Activated T-cell treated with anti-CD3 and anti-CD28 coated beads for 4 hours (primary cell): Measurements from ENCODE around the gene UGP2.
"Not testable (repeated sequence)": the region's sequence is repeated elsewhere in the genome, so short reads cannot be mapped to it uniquely, and the experiment has no call there.

Experiments used
- DNase-seq: peaks from one replicate; pipeline ENCODE4 v3.0.0-alpha.2; 2020

Gene UGP2

GRCh38 chr2:63841254-63842022 is at the start of gene UGP2:
Gene UGP2, plus strand, starts transcription at chr2:63841896. Its CDS starts 290 bp downstream, at chr2:63842186.
- DNase-seq, result peak; percentile 65

DNA sequence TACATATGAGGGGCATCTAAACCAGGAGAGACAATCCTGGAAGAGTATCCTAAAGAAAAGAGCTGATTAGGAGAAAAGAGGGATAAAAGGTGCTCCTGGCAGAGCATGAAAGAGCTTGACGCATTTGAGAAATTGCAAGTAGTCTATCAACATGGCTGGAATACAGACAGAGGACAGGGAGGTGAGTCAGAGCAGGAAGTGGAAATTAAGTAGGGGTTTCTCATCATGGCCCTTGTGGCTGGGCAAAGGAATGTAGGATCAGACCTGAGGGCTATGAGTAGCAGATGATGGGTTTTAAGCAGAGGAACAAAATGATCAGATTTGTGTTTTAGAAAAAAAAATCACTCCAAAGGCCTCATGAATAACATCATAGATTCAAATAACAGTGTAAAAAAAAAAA is 49.2 kb upstream of the UGP2 start:
- no peak for DNase-seq

DNA sequence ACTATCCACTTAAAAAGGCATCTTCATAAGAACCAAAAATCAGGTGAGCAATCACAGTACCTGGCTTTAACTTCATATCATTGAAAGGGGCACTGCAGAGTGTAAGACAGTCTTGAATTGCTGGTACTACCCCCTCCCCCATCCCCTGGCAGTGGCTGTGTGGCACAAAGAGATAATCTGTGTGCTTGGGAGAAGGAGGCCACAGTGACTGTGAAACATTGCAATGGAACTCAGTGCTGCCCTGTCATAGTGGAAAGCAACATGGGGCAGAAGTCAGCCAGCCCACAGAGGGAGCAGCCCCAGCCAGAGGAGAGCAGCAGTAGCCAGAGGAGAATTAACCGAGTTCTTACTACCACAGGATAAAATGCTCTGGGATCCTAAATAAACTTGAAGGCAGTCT is 45.3 kb upstream of the UGP2 start:
- DNase-seq, result no peak

GRCh38 chr2:63796796-63797195 is 44.9 kb upstream of the UGP2 start:
- no peak for DNase-seq

- DNase-seq, result no peak
These were observed 40.2 kb upstream of the UGP2 start for GRCh38 chr2:63801455-63801854.

GRCh38 chr2:63805412-63805811 is 36.3 kb upstream of the UGP2 start:
- no peak for DNase-seq

DNA sequence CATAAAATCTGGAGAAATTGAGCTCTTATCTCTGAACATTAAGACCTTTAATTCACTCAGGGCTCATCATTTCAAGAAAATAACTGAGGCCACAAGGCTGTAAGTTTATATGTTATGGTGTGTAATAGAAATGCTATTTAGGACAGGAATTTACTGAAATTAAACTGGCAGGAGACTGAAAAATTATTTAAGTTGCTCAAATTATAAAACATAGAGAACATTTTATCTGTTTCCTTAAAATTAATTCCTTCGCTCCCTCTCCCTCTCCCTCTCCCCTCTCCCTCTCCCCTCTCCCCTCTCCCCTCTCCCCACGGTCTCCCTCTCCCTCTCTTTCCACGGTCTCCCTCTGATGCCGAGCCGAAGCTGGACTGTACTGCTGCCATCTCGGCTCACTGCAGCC is 33.7 kb upstream of the UGP2 start:
- not testable (repeated sequence) for DNase-seq

DNA sequence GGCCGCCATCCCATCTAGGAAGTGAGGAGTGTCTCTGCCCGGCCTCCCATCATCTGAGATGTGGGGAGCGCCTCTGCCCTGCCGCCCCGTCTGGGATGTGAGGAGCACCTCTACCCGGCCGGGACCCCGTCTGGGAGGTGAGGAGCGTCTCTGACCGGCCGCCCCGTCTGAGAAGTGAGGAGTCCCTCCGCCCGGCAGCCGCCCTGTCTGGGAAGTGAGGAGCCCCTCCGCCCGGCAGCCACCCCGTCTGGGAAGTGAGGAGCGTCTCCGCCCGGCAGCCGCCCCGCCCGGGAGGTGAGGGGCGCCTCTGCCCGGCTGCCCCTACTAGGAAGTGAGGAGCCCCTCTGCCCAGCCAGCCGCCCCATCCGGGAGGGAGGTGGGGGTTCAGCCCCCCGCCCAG is 32.8 kb upstream of the UGP2 start:
- DNase-seq, result not testable (repeated sequence)

GRCh38 chr2:63811063-63811462 is 30.6 kb upstream of the UGP2 start:
- DNase-seq, result no peak

- DNase-seq, result not testable (repeated sequence)
These were observed 29.8 kb upstream of the UGP2 start for GRCh38 chr2:63811870-63812269.

DNA sequence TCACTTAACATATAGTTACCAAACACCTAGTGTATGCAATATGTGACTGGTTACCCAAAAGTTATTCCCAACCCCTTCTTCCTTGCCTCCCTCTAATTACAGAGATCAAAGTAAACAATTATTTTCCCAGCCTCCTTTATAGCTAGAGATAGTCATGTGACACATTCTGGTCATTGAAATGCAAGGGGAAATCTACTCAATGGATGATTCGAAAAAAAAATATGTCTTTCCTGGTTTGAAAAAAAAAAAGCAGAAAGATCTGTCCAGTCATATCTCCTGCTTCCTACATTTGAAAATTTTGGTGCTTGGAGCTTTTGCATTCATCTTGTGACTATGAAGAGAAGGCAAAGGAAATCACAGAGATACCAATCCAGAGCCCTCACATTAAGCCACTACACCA is 27.6 kb upstream of the UGP2 start:
- no peak for DNase-seq

DNA sequence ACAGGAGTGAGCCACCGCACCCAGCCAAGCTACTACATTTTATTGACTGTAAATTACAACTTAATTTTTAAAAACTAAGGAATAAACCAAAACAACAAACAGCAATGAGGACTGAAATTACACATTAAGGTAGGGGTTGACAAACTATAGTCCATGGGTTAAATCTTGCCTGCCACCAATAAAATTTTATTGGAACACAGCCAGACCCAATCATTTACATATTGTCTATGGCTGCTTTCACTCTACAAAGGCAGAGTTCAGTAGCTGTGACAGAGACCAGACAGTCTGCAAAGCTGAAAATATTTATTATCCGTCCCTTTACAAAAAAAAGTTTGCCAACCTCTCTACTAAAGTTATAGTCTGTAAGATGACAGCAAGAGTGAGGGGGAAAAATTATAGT is 24.3 kb upstream of the UGP2 start:
- no peak for DNase-seq

GRCh38 chr2:63818271-63818670 is 23.4 kb upstream of the UGP2 start:
- no peak for DNase-seq

DNA sequence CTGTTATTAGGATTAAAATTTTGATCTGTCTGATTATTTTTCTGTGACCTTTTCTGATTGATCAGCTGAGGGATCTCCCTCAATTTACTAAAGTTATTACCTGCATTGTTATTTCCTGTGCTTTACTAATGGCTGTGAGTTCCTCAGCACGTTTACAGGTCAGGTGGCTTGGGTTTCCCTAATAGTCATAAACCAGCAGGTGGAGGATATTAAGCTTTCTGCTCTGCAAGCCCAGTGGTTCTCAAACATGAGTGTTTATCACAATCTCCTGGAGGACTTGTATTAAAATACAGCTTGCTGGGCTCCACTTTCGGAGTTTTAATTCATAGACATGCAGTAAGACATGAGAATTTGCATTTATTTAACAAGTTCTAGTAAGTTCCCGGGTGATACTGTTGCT is 22.4 kb upstream of the UGP2 start:
- DNase-seq, result no peak

DNA sequence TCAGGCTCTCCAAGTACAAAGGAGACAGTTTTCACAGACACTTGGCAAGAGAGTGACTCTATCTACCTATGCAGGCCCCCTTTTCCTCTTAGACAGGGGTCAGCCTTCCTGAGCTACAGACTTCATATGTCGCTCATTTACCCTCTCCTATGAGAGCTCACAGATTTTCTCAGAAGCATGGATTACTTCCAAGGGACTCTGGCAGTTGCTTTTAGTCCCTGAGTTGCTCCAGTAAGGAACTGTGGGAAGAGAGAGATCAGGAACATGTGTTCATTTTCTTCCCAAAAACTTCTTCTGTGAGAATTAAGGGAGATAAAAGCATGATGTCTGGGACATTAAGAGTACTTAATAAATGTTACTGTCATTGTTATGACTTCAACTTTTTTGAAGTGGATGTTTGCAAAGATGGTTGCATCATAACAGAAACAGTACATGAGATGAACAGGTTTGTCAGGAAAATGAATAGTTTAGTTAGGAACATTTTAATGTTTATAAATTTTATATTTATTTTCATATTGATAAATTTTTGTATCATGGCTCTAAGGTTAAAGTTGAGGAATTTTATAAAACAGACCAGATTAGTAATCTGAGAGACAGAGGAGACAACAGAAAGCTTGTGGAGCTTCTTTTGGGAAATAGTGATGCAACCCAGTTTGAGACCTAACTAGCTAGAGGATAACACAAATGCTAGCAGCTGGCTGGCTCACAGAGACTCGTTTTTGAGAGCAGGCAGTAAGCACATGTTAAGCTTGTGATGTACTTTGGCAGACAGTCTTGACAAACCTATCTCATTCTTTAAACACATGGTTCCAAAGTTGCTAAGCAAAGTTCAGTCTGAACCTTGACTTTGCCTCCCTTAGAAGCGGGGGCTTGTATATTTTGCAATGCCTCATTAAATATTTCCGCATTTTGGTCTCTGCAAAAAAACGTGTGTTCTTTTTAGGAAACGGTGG is 21.7 kb upstream of the UGP2 start:
- no peak for DNase-seq

- DNase-seq, result no peak
These were observed 20.7 kb upstream of the UGP2 start for GRCh38 chr2:63820969-63821368.

DNA sequence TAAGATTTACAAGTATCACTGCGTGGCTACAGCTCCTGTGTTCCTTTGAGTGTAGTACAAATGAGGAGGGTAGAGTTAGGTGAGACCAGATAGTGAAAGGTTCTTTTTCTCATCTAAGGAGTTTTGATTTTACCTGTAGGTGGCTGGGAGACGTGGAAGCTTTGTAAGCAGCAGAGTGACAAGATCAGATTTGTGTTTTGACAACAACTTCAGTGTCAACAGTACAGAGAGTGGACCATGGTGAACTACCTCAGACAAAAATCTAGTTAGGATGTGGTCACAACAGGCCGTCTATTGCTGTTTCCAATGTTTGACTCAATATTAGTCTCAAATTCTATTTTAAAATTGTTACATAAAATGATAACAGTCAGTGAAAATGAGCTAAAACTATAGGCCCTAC is 20.3 kb upstream of the UGP2 start:
- DNase-seq, result no peak

- no peak for DNase-seq
These were observed 19.2 kb upstream of the UGP2 start for GRCh38 chr2:63822478-63822877.

DNA sequence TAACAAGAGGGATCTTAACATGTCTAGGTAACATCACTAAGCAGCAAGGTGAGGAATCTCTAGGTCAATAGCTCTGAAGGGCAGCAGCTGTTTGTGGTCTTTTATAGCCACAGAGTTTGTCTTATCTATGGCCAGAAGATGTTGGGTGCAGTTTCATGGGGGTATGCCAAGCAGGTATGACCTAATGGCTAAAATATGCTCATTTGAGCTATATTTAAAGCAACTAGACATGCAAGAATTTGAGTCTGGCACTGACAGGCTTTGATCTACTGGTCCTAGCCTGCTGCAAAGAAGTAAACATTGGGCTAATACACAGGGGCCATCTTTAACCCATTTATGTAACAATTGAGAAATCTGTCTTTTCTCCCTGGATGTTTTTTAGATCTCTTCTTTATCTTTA is 13.9 kb upstream of the UGP2 start:
- DNase-seq, result no peak

DNA sequence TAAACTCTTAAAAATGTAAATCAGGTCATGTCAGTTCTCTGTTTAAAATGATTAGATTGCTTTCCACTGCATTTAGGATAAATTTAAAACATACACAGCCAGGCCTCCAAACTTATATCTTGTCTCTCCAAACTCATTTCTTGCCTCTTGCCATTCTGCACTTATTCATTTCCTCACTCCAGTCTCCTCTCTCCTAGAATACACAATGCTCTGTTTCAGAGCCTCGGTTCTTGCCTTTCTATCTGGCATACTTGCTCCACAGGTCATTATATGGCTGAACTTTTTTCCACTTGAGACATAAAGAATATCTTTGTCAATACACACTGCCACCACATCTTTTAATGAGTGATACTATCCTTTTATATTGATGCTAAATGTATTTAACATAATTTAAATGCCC is 10.5 kb upstream of the UGP2 start:
- DNase-seq, result no peak

DNA sequence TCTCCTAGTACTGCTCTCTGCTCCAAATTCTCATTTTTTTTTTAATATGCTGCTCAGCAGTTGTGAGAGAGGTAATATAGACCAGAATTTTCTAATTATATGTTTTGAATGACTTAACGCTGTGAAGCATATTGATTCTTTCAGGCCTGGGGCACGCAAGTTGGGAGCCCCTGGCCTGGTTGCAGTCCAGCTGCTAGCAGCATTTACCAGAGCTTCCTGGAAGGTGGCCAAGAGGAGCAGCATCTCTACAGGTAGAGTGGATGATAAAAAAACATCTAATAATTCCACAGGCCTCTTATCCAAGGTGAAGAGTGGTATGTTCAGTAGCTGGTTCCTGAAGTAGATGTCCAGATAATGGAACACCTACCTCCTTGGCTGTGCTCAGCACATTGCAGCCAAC is 7.3 kb upstream of the UGP2 start:
- DNase-seq, result no peak

GRCh38 chr2:63837036-63837594 is 4.6 kb upstream of the UGP2 start:
- DNase-seq, result no peak

GRCh38 chr2:63840081-63840784 is 1.5 kb upstream of the UGP2 start:
- DNase-seq, result no peak
